Measurements from ENCODE around the gene SYNPR.

Gene SYNPR

GRCh38 chr3:63565220-63565619, 287.1 kb downstream of the SYNPR start:
- no peaks in the 10 kb centered on the region for H3K27me3 Mint-ChIP-seq
- no peak overlapping the region for H3K4me3 Mint-ChIP-seq
- DNase-seq (no peak), ATAC-seq (replicated peaks) (no peak)
- H3K27ac Mint-ChIP-seq = no peak overlapping the region
- no peaks in the 10 kb centered on the region for H3K4me1 Mint-ChIP-seq (ENCODE audit: low read depth in 2 of 2)
- no peaks in the 10 kb centered on the region for H3K36me3 Mint-ChIP-seq (ENCODE audit: insufficient read depth)
- H3K9me3 Mint-ChIP-seq = peaks cover 0 to 5% of the 10 kb centered on the region in 2 donors

- no peaks in the 10 kb centered on the region for H3K4me1 Mint-ChIP-seq (ENCODE audit: low read depth in 2 of 2)
- no peak overlapping the region for H3K27ac Mint-ChIP-seq
- H3K9me3 Mint-ChIP-seq = peaks cover 0 to 6% of the 10 kb centered on the region in 2 donors
- ATAC-seq (replicated peaks) (no peak), DNase-seq (no peak)
- H3K27me3 Mint-ChIP-seq = no peaks in the 10 kb centered on the region
- H3K4me3 Mint-ChIP-seq = no peak overlapping the region
- H3K36me3 Mint-ChIP-seq (ENCODE audit: insufficient read depth) = peaks cover 3% of the 10 kb centered on the region
Measured at GRCh38 chr3:63571682-63572081, 293.6 kb downstream of the SYNPR start.

- H3K9me3 Mint-ChIP-seq = peaks cover 0 to 3% of the 10 kb centered on the region in 2 donors
- no peak overlapping the region for H3K4me3 Mint-ChIP-seq
- H3K27me3 Mint-ChIP-seq = no peaks in the 10 kb centered on the region
- no peaks in the 10 kb centered on the region for H3K4me1 Mint-ChIP-seq (ENCODE audit: low read depth in 2 of 2)
- peaks cover 3% of the 10 kb centered on the region for H3K36me3 Mint-ChIP-seq (ENCODE audit: insufficient read depth)
- H3K27ac Mint-ChIP-seq = no peak overlapping the region
- ATAC-seq (replicated peaks) (no peak), DNase-seq (no peak)
Measured at GRCh38 chr3:63576846-63577245, 298.7 kb downstream of the SYNPR start.

- H3K36me3 Mint-ChIP-seq (ENCODE audit: insufficient read depth) = peaks cover 3% of the 10 kb centered on the region
- H3K4me3 Mint-ChIP-seq = no peak overlapping the region
- ATAC-seq (replicated peaks) (no peak), DNase-seq (no peak)
- H3K9me3 Mint-ChIP-seq = peaks cover 2% of the 10 kb centered on the region in 2 donors
- no peak overlapping the region for H3K27ac Mint-ChIP-seq
- no peaks in the 10 kb centered on the region for H3K4me1 Mint-ChIP-seq (ENCODE audit: low read depth in 2 of 2)
- H3K27me3 Mint-ChIP-seq = no peaks in the 10 kb centered on the region
Measured at GRCh38 chr3:63578858-63579257, 300.8 kb downstream of the SYNPR start.

GRCh38 chr3:63580151-63580550, 302.0 kb downstream of the SYNPR start:
- DNase-seq = no peak
- H3K9me3 Mint-ChIP-seq = peaks cover 2 to 8% of the 10 kb centered on the region in 2 donors
- H3K27me3 Mint-ChIP-seq = no peaks in the 10 kb centered on the region
- no peak for ATAC-seq (replicated peaks)
- no peak overlapping the region for H3K4me3 Mint-ChIP-seq
- H3K4me1 Mint-ChIP-seq (ENCODE audit: low read depth in 2 of 2) = no peaks in the 10 kb centered on the region
- H3K36me3 Mint-ChIP-seq (ENCODE audit: insufficient read depth) = peaks cover 3% of the 10 kb centered on the region
- H3K27ac Mint-ChIP-seq = no peak overlapping the region

- Mint-ChIP-seq H3K4me3 (no peak overlapping the region), H3K27ac (no peak overlapping the region), H3K9me3 (peaks cover 2 to 8% of the 10 kb centered on the region in 2 donors), H3K36me3 (ENCODE audit: insufficient read depth) (no peaks in the 10 kb centered on the region), H3K4me1 (ENCODE audit: low read depth in 2 of 2) (no peaks in the 10 kb centered on the region), H3K27me3 (no peaks in the 10 kb centered on the region)
- ATAC-seq (replicated peaks) (no peak), DNase-seq (no peak)
Measured at GRCh38 chr3:63582943-63583500, 304.9 kb downstream of the SYNPR start.

GRCh38 chr3:63584681-63585080, 306.6 kb downstream of the SYNPR start:
- Mint-ChIP-seq H3K27ac (no peak overlapping the region), H3K27me3 (no peaks in the 10 kb centered on the region), H3K4me1 (ENCODE audit: low read depth in 2 of 2) (no peaks in the 10 kb centered on the region), H3K4me3 (no peak overlapping the region), H3K9me3 (peaks cover 0 to 8% of the 10 kb centered on the region in 2 donors), H3K36me3 (ENCODE audit: insufficient read depth) (no peaks in the 10 kb centered on the region)
- DNase-seq = no peak
- ATAC-seq (replicated peaks) = no peak

GRCh38 chr3:63585927-63586326, 307.8 kb downstream of the SYNPR start:
- no peaks in the 10 kb centered on the region for H3K4me1 Mint-ChIP-seq (ENCODE audit: low read depth in 2 of 2)
- no peak overlapping the region for H3K27ac Mint-ChIP-seq
- ATAC-seq (replicated peaks) = no peak
- no peak for DNase-seq
- H3K36me3 Mint-ChIP-seq (ENCODE audit: insufficient read depth) = no peaks in the 10 kb centered on the region
- peaks cover 0 to 8% of the 10 kb centered on the region in 2 donors for H3K9me3 Mint-ChIP-seq
- no peak overlapping the region for H3K4me3 Mint-ChIP-seq
- H3K27me3 Mint-ChIP-seq = no peaks in the 10 kb centered on the region

GRCh38 chr3:63588895-63589294, 310.8 kb downstream of the SYNPR start:
- Mint-ChIP-seq H3K4me1 (ENCODE audit: low read depth in 2 of 2) (no peaks in the 10 kb centered on the region), H3K27ac (no peak overlapping the region), H3K9me3 (peaks cover 0 to 6% of the 10 kb centered on the region in 2 donors), H3K27me3 (no peaks in the 10 kb centered on the region), H3K36me3 (ENCODE audit: insufficient read depth) (no peaks in the 10 kb centered on the region), H3K4me3 (no peak overlapping the region)
- DNase-seq = no peak
- ATAC-seq (replicated peaks) = no peak

GRCh38 chr3:63593779-63594178, 315.7 kb downstream of the SYNPR start:
- Mint-ChIP-seq H3K9me3 (no peaks in the 10 kb centered on the region), H3K27me3 (no peaks in the 10 kb centered on the region), H3K36me3 (ENCODE audit: insufficient read depth) (no peaks in the 10 kb centered on the region), H3K4me3 (no peak overlapping the region), H3K27ac (no peak overlapping the region), H3K4me1 (ENCODE audit: low read depth in 2 of 2) (no peaks in the 10 kb centered on the region)
- no peak for ATAC-seq (replicated peaks)
- DNase-seq = no peak

GRCh38 chr3:63595221-63595620, 317.1 kb downstream of the SYNPR start:
- DNase-seq = no peak
- H3K9me3 Mint-ChIP-seq = no peaks in the 10 kb centered on the region
- H3K4me3 Mint-ChIP-seq = no peak overlapping the region
- ATAC-seq (replicated peaks) = no peak
- no peaks in the 10 kb centered on the region for H3K36me3 Mint-ChIP-seq (ENCODE audit: insufficient read depth)
- no peaks in the 10 kb centered on the region for H3K4me1 Mint-ChIP-seq (ENCODE audit: low read depth in 2 of 2)
- H3K27ac Mint-ChIP-seq = no peak overlapping the region
- no peaks in the 10 kb centered on the region for H3K27me3 Mint-ChIP-seq

GRCh38 chr3:63597019-63597418, 318.9 kb downstream of the SYNPR start:
- no peak overlapping the region for H3K27ac Mint-ChIP-seq
- no peaks in the 10 kb centered on the region for H3K9me3 Mint-ChIP-seq
- H3K4me3 Mint-ChIP-seq = no peak overlapping the region
- no peak for DNase-seq
- H3K36me3 Mint-ChIP-seq (ENCODE audit: insufficient read depth) = no peaks in the 10 kb centered on the region
- ATAC-seq (replicated peaks) = no peak
- no peaks in the 10 kb centered on the region for H3K27me3 Mint-ChIP-seq
- H3K4me1 Mint-ChIP-seq (ENCODE audit: low read depth in 2 of 2) = no peaks in the 10 kb centered on the region

- no peak overlapping the region for H3K27ac Mint-ChIP-seq
- no peaks in the 10 kb centered on the region for H3K4me1 Mint-ChIP-seq (ENCODE audit: low read depth in 2 of 2)
- no peaks in the 10 kb centered on the region for H3K9me3 Mint-ChIP-seq
- DNase-seq = no peak
- H3K36me3 Mint-ChIP-seq (ENCODE audit: insufficient read depth) = no peaks in the 10 kb centered on the region
- H3K27me3 Mint-ChIP-seq = peaks cover 0 to 5% of the 10 kb centered on the region in 2 donors
- H3K4me3 Mint-ChIP-seq = no peak overlapping the region
- ATAC-seq (replicated peaks) = no peak
Measured at GRCh38 chr3:63607716-63608115, 329.6 kb downstream of the SYNPR start.

- no peaks in the 10 kb centered on the region for H3K27me3 Mint-ChIP-seq
- H3K36me3 Mint-ChIP-seq (ENCODE audit: insufficient read depth) = no peaks in the 10 kb centered on the region
- no peak overlapping the region for H3K4me3 Mint-ChIP-seq
- no peaks in the 10 kb centered on the region for H3K4me1 Mint-ChIP-seq (ENCODE audit: low read depth in 2 of 2)
- DNase-seq = no peak
- peaks cover 0 to 1% of the 10 kb centered on the region in 2 donors for H3K9me3 Mint-ChIP-seq
- ATAC-seq (replicated peaks) = no peak
- no peak overlapping the region for H3K27ac Mint-ChIP-seq
Measured at GRCh38 chr3:63609408-63609807, 331.3 kb downstream of the SYNPR start.

GRCh38 chr3:63609834-63610233, 331.7 kb downstream of the SYNPR start:
- DNase-seq = no peak
- no peak overlapping the region for H3K27ac Mint-ChIP-seq

More at GRCh38 chr3:63609834-63610233, 331.7 kb downstream of the SYNPR start:
- Mint-ChIP-seq H3K9me3 (peaks cover 0 to 1% of the 10 kb centered on the region in 2 donors), H3K27me3 (no peaks in the 10 kb centered on the region), H3K36me3 (ENCODE audit: insufficient read depth) (no peaks in the 10 kb centered on the region), H3K4me1 (ENCODE audit: low read depth in 2 of 2) (no peaks in the 10 kb centered on the region), H3K4me3 (no peak overlapping the region)
- no peak for ATAC-seq (replicated peaks)

Data from effector memory CD8-positive, alpha-beta T cell (primary cell).